ENCODE results near the gene FGF14.

DNA sequence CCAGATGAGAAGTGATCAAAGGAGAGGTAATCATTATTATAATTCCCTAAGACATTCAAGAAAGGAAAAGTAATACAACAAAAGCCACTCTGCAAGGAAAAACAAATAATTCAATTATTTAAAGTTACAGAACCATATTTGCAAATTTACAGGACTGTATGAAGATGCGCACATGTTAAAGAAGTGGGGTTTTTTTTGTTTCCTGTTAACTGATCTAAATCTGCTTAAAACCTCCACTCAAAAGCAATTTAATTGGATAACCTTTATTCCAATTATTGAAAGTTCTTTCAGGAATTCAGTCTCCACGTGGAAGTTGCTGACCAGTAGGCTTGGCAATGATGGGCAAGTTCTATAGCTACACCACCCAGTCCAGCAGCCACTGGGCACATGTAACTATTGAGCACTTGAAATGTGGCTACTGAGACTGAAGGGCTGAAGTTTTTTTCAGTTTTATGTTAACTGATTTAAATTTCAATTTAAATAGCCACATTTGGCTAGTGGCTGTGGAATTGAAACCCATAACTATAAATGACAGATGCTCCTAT lies 232.3 kb downstream of the FGF14 start:
- TF ChIP-seq, protein P1, sequence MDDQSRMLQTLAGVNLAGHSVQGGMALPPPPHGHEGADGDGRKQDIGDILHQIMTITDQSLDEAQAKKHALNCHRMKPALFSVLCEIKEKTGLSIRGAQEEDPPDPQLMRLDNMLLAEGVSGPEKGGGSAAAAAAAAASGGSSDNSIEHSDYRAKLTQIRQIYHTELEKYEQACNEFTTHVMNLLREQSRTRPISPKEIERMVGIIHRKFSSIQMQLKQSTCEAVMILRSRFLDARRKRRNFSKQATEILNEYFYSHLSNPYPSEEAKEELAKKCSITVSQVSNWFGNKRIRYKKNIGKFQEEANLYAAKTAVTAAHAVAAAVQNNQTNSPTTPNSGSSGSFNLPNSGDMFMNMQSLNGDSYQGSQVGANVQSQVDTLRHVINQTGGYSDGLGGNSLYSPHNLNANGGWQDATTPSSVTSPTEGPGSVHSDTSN (CRISPR knock-in tag; IDR thresholded peaks at IDR 0.05): no peak
- TF ChIP-seq ZFP69B (tag by site-specific recombination; IDR thresholded peaks at IDR 0.05): no peak
- TF ChIP-seq ZNF621 (tag by site-specific recombination; IDR thresholded peaks at IDR 0.05): no peak
- TF ChIP-seq, protein P2, sequence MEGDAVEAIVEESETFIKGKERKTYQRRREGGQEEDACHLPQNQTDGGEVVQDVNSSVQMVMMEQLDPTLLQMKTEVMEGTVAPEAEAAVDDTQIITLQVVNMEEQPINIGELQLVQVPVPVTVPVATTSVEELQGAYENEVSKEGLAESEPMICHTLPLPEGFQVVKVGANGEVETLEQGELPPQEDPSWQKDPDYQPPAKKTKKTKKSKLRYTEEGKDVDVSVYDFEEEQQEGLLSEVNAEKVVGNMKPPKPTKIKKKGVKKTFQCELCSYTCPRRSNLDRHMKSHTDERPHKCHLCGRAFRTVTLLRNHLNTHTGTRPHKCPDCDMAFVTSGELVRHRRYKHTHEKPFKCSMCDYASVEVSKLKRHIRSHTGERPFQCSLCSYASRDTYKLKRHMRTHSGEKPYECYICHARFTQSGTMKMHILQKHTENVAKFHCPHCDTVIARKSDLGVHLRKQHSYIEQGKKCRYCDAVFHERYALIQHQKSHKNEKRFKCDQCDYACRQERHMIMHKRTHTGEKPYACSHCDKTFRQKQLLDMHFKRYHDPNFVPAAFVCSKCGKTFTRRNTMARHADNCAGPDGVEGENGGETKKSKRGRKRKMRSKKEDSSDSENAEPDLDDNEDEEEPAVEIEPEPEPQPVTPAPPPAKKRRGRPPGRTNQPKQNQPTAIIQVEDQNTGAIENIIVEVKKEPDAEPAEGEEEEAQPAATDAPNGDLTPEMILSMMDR (tag by site-specific recombination; IDR thresholded peaks at IDR 0.05): no peak
- TF ChIP-seq GLIS1 (tag by site-specific recombination; IDR thresholded peaks at IDR 0.05): no peak
- no peak for TF ChIP-seq EGR2 (tag by site-specific recombination; IDR thresholded peaks at IDR 0.05; ENCODE audit: low read depth)
- TF ChIP-seq ZNF16 (tag by site-specific recombination; IDR thresholded peaks at IDR 0.05; ENCODE audit: low read depth): no peak
- TF ChIP-seq, protein P3, sequence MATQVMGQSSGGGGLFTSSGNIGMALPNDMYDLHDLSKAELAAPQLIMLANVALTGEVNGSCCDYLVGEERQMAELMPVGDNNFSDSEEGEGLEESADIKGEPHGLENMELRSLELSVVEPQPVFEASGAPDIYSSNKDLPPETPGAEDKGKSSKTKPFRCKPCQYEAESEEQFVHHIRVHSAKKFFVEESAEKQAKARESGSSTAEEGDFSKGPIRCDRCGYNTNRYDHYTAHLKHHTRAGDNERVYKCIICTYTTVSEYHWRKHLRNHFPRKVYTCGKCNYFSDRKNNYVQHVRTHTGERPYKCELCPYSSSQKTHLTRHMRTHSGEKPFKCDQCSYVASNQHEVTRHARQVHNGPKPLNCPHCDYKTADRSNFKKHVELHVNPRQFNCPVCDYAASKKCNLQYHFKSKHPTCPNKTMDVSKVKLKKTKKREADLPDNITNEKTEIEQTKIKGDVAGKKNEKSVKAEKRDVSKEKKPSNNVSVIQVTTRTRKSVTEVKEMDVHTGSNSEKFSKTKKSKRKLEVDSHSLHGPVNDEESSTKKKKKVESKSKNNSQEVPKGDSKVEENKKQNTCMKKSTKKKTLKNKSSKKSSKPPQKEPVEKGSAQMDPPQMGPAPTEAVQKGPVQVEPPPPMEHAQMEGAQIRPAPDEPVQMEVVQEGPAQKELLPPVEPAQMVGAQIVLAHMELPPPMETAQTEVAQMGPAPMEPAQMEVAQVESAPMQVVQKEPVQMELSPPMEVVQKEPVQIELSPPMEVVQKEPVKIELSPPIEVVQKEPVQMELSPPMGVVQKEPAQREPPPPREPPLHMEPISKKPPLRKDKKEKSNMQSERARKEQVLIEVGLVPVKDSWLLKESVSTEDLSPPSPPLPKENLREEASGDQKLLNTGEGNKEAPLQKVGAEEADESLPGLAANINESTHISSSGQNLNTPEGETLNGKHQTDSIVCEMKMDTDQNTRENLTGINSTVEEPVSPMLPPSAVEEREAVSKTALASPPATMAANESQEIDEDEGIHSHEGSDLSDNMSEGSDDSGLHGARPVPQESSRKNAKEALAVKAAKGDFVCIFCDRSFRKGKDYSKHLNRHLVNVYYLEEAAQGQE (tag by site-specific recombination; IDR thresholded peaks at IDR 0.05): no peak
- TF ChIP-seq, protein P4, sequence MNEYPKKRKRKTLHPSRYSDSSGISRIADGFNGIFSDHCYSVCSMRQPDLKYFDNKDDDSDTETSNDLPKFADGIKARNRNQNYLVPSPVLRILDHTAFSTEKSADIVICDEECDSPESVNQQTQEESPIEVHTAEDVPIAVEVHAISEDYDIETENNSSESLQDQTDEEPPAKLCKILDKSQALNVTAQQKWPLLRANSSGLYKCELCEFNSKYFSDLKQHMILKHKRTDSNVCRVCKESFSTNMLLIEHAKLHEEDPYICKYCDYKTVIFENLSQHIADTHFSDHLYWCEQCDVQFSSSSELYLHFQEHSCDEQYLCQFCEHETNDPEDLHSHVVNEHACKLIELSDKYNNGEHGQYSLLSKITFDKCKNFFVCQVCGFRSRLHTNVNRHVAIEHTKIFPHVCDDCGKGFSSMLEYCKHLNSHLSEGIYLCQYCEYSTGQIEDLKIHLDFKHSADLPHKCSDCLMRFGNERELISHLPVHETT (tag by site-specific recombination; IDR thresholded peaks at IDR 0.05): no peak
